Tibial nerve (tissue), 4 donors: ENCODE data around the gene KLHL9.

Experiments
- EP300 ChIP-seq, 2 donors: sonication (generic); formaldehyde crosslinking; IDR thresholded peaks; one replicate each; pipeline ENCODE4 v1.6.1; 2017; ENCODE audit warnings: antibody characterized with exemption in 2 of 2, mild to moderate bottlenecking in 1 of 2
- TF ChIP-seq, protein P1 (sequence below), 5 experiments: fragments of 200-600 bp in 3 of 5; fragments of 450-650 bp in 2 of 5; sonication (generic) in 3 of 5; IDR thresholded peaks; one replicate each; pipeline ENCODE4 v1.5.1; 2016 to 2019; ENCODE audit warnings: antibody characterized with exemption in 5 of 5, mild to moderate bottlenecking in 3 of 5, moderate library complexity in 2 of 5

DNA sequence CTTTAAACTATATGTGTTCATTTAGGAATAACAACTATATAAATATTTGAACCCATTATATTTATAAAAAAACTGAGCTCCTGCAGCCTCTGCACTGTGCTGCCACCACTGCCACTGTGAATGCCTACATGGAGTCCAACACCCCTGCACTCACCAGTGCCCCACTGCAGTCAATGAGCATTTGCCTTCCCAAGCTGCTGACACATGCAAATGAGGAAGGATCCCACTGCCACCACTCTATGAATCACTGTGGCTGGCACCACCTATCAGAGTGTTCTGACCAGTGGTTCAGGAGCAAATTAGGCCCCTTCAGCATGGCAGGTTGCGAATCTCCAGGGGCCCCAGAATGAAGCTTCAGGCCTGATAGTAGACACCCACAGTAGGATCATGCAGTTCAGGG lies 39.2 kb downstream of the KLHL9 start:
- no peak for TF ChIP-seq EP300 (IDR thresholded peaks at IDR 0.05)
- TF ChIP-seq, protein P1, sequence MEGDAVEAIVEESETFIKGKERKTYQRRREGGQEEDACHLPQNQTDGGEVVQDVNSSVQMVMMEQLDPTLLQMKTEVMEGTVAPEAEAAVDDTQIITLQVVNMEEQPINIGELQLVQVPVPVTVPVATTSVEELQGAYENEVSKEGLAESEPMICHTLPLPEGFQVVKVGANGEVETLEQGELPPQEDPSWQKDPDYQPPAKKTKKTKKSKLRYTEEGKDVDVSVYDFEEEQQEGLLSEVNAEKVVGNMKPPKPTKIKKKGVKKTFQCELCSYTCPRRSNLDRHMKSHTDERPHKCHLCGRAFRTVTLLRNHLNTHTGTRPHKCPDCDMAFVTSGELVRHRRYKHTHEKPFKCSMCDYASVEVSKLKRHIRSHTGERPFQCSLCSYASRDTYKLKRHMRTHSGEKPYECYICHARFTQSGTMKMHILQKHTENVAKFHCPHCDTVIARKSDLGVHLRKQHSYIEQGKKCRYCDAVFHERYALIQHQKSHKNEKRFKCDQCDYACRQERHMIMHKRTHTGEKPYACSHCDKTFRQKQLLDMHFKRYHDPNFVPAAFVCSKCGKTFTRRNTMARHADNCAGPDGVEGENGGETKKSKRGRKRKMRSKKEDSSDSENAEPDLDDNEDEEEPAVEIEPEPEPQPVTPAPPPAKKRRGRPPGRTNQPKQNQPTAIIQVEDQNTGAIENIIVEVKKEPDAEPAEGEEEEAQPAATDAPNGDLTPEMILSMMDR (IDR thresholded peaks at IDR 0.05), result no peak
